ENCODE results near the gene PSG2.
"Not testable (repeated sequence)": the region's sequence is repeated elsewhere in the genome, so short reads cannot be mapped to it uniquely, and the experiment has no call there.

The PSG2 gene

DNA sequence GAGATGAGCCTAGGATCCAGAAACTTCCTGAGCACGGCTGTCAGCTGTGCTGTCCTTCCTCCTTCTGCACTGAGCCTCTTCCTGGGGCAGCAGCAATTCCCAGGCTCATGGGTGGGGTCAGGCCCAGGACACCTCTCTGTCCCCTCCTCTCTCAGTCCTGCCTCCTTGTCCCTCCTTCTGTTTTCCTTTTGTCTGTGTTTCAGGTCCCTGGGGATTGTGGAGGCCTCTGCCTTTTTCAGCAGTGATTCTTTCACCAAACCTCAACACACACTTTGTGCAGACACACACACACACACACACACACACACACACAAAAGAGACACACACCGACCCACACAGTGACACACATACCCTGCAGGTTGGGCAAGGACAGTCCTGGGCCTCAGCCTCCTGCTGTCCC is at the start of gene PSG2:
PSG2 (minus strand) TSS at position 101 of the 400 bp plus-strand sequence. CDS start 132 bp downstream, outside the sequence.
- H3K4me1 ChIP-seq; H3K27me3 ChIP-seq (ENCODE audit: control insufficient read depth, insufficient read depth, low read length); H3K9me3 ChIP-seq (ENCODE audit: control insufficient read depth, low read length); H3K27ac ChIP-seq; H2AFZ ChIP-seq; H3K36me3 ChIP-seq (ENCODE audit: control insufficient read depth, insufficient read depth, low read length); H3K4me2 ChIP-seq (ENCODE audit: low read length); H3K79me2 ChIP-seq; H3K4me3 ChIP-seq (ENCODE audit: low read depth, low read length); H3K9ac ChIP-seq: not testable (repeated sequence)

DNA sequence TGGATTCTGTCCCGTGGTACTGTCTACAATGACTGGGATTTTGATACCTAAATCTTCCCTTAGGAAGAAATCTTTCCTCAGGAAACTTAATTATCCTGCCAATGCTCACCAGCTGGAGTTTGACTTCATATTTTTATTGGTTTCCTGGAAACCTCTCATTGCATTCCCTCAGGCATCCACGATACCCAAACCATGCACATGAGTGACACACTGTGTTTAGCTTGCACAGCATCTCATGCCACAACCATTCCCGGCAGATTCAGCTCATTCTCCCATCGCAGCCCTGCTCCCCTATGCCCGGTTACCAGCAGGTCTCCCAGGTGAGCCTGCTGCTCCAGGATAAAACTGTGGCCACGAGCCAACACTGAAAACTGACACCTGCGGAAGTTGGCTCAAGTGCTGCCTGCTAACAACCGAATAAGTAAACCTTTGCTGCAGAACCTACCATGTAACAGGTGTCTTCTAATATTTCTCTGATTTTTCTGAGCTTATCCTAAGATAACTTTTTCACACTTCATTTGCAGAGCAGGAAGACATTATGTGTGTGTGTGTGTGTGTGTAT is 48.9 kb upstream of the PSG2 start:
- not testable (repeated sequence) for H3K36me3 ChIP-seq (ENCODE audit: control insufficient read depth, insufficient read depth, low read length); H2AFZ ChIP-seq; H3K4me3 ChIP-seq (ENCODE audit: low read depth, low read length); H3K27ac ChIP-seq; H3K79me2 ChIP-seq; H3K4me1 ChIP-seq; H3K4me2 ChIP-seq (ENCODE audit: low read length); H3K9ac ChIP-seq; H3K27me3 ChIP-seq (ENCODE audit: control insufficient read depth, insufficient read depth, low read length); H3K9me3 ChIP-seq (ENCODE audit: control insufficient read depth, low read length)

DNA sequence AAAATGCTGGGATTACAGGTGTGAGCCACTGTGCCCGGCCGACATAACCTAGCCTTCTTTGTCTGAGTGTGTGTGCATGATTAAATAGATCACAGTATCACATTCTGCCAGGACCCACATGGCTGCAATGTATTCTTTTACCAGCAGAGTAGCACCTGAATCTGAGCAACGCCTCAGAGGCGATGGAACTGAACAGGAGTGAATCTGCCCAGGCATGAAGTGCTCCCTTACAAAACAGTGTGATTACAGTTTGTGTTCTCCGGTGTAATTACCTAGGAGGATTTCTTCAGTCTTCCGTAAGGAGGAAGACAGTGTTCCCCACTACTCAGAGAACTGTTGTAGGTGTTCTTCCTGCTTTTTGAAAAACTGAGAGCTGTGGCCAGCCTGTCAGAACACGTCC is 46.7 kb upstream of the PSG2 start:
- H3K4me2 ChIP-seq (ENCODE audit: low read length); H3K9ac ChIP-seq; H3K36me3 ChIP-seq (ENCODE audit: control insufficient read depth, insufficient read depth, low read length); H3K27me3 ChIP-seq (ENCODE audit: control insufficient read depth, insufficient read depth, low read length); H3K4me3 ChIP-seq (ENCODE audit: low read depth, low read length); H2AFZ ChIP-seq; H3K27ac ChIP-seq; H3K9me3 ChIP-seq (ENCODE audit: control insufficient read depth, low read length); H3K79me2 ChIP-seq; H3K4me1 ChIP-seq: not testable (repeated sequence)

DNA sequence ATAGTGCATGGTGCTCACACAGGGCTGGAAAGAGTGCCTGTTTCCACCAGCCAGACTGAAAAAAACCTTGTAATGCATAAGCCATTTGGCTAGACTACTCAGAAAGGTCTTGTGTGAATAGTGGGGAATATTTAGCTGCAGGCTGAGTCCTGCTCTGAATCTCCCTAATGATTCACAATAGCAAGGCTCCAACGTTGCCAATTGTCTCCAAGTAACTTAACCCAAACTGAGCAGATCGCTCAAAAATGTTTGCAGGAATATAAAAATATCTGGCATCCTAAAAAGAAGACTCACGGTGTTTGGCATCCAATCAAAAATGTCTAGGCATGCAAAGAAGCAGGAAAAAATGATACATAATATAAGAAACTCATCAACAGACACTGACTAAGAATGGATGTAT is 44.8 kb upstream of the PSG2 start:
- not testable (repeated sequence) for H3K4me2 ChIP-seq (ENCODE audit: low read length); H3K79me2 ChIP-seq; H3K36me3 ChIP-seq (ENCODE audit: control insufficient read depth, insufficient read depth, low read length); H3K27me3 ChIP-seq (ENCODE audit: control insufficient read depth, insufficient read depth, low read length); H3K4me3 ChIP-seq (ENCODE audit: low read depth, low read length); H3K9me3 ChIP-seq (ENCODE audit: control insufficient read depth, low read length); H3K27ac ChIP-seq; H3K9ac ChIP-seq; H2AFZ ChIP-seq; H3K4me1 ChIP-seq

DNA sequence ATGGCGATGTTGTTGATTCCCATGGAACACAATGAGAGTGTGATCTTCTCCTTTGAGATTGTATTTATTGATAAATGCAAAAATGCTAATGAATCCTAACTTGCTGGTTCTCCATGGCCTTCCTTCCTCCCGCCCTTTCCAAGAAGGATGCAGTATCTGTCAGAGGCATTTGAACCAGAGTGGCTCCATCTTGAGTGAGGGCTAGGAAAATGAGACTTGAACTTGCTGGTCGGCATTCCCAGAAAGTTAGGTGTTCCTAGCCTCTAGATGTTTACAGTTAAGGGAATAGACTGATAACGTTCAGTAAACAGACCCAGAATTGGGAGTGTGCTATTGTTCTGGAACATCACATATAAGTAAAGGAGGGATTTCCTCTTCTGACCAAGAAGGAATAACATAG is 44.2 kb upstream of the PSG2 start:
- no peaks in the 10 kb centered on the region for H3K79me2 ChIP-seq
- no peak overlapping the region for H3K4me2 ChIP-seq (ENCODE audit: low read length)
- H3K9ac ChIP-seq: no peak overlapping the region
- no peaks in the 10 kb centered on the region for H3K27me3 ChIP-seq (ENCODE audit: control insufficient read depth, insufficient read depth, low read length)
- no peak overlapping the region for H2AFZ ChIP-seq
- no peak overlapping the region for H3K27ac ChIP-seq
- no peaks in the 10 kb centered on the region for H3K36me3 ChIP-seq (ENCODE audit: control insufficient read depth, insufficient read depth, low read length)
- H3K9me3 ChIP-seq (ENCODE audit: control insufficient read depth, low read length): no peaks in the 10 kb centered on the region
- no peak overlapping the region for H3K4me3 ChIP-seq (ENCODE audit: low read depth, low read length)
- H3K4me1 ChIP-seq: no peaks in the 10 kb centered on the region
- TF ChIP-seq, protein P1, sequence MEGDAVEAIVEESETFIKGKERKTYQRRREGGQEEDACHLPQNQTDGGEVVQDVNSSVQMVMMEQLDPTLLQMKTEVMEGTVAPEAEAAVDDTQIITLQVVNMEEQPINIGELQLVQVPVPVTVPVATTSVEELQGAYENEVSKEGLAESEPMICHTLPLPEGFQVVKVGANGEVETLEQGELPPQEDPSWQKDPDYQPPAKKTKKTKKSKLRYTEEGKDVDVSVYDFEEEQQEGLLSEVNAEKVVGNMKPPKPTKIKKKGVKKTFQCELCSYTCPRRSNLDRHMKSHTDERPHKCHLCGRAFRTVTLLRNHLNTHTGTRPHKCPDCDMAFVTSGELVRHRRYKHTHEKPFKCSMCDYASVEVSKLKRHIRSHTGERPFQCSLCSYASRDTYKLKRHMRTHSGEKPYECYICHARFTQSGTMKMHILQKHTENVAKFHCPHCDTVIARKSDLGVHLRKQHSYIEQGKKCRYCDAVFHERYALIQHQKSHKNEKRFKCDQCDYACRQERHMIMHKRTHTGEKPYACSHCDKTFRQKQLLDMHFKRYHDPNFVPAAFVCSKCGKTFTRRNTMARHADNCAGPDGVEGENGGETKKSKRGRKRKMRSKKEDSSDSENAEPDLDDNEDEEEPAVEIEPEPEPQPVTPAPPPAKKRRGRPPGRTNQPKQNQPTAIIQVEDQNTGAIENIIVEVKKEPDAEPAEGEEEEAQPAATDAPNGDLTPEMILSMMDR (IDR thresholded peaks at IDR 0.05): no peak

DNA sequence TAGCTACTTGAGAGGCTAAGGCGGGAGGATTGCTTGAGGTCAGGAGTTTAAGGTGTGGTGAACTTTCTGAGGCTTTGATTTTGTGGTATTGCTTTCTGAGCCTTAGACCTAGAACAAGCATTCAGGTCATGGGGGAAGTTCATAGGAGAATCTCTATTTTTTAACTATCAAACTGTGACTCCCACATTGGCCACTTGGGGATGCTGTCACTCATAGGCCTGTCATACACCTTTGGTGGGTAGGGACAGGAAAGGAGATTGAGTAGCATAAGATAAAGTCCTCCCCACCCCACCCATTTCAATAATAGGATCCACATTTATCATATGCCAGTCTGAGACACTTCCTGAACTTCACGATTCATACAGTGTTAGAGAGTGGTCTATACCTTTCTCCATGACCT is 41.9 kb upstream of the PSG2 start:
- Histone ChIP-seq H3K36me3 (ENCODE audit: control insufficient read depth, insufficient read depth, low read length) (no peaks in the 10 kb centered on the region), H2AFZ (no peak overlapping the region), H3K9ac (no peak overlapping the region), H3K79me2 (no peaks in the 10 kb centered on the region), H3K4me1 (no peaks in the 10 kb centered on the region), H3K4me3 (ENCODE audit: low read depth, low read length) (no peak overlapping the region), H3K27me3 (ENCODE audit: control insufficient read depth, insufficient read depth, low read length) (no peaks in the 10 kb centered on the region), H3K4me2 (ENCODE audit: low read length) (no peak overlapping the region), H3K9me3 (ENCODE audit: control insufficient read depth, low read length) (no peaks in the 10 kb centered on the region), H3K27ac (no peak overlapping the region)
- TF ChIP-seq, protein P1 (IDR thresholded peaks at IDR 0.05): no peak

DNA sequence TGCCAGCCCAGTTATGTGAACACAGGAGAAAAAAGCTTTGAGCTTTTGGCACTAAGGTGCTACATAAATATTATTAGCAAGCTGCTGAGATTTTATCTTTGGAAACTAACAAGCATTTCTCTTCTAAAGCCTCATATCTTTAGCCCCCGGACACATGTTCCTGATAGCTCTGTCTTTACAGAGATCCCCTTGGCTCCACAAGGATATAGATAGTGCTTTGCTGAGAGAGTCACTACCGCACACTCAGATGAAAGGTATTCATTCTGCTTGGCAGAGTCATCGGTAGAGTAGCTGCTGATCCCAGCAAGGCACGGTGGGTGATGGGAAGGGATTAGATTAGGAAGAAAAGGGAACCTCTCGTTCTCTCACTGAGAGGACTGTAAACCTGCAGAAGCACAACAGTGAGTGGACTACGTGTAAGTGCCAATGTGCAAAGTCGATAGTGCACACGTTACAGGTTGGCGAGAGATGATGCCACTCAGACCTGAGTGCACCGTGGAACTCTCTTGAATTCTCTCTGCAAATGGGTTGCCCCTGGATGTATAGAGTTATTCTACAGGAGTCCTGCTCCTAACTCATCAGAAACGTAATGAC is 38.0 kb upstream of the PSG2 start:
- not testable (repeated sequence) for H3K4me3 ChIP-seq (ENCODE audit: low read depth, low read length); H3K79me2 ChIP-seq; H3K4me2 ChIP-seq (ENCODE audit: low read length); H3K9ac ChIP-seq; H2AFZ ChIP-seq; H3K36me3 ChIP-seq (ENCODE audit: control insufficient read depth, insufficient read depth, low read length); H3K4me1 ChIP-seq; H3K27me3 ChIP-seq (ENCODE audit: control insufficient read depth, insufficient read depth, low read length); H3K27ac ChIP-seq; H3K9me3 ChIP-seq (ENCODE audit: control insufficient read depth, low read length)

DNA sequence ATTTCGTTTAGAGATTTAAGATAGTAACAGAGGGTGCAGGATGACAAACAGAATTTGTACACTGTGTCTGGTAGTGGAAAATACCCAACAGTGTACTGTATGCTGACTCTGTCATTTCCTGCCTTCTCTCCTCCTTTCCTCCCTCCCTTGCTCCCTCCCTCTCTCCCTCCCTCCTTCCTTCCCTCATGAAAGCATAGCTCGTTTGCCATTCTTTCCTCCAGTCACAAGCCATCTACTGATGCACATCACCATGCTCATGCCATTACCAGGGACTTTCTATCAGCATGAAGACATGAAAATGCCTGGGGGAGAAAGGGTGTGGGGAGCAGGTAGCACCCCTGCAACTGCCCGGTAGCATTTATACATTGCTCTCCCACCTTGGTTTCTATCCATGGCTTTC is 37.0 kb upstream of the PSG2 start:
- H3K27ac ChIP-seq; H3K79me2 ChIP-seq; H2AFZ ChIP-seq; H3K9me3 ChIP-seq (ENCODE audit: control insufficient read depth, low read length); H3K4me2 ChIP-seq (ENCODE audit: low read length); H3K4me3 ChIP-seq (ENCODE audit: low read depth, low read length); H3K27me3 ChIP-seq (ENCODE audit: control insufficient read depth, insufficient read depth, low read length); H3K36me3 ChIP-seq (ENCODE audit: control insufficient read depth, insufficient read depth, low read length); H3K9ac ChIP-seq; H3K4me1 ChIP-seq: not testable (repeated sequence)

DNA sequence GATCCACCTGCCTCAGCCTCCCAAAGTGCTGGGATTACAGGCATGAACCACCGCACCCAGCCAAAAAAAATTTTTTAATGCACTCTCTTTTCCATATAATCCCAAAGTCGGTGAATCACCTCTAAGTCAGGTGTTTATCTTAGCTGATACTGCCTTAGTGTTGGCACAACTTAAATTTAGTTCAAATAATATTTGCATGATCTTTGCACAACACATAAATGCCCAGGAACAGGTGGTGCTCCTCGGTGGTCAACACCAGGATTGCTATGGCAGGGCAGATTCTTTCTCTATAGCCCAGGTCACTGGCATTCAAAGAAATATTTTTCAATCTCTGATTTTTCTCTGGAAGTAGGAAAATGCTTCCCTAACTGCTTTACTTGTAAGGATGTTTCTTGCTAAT is 33.9 kb upstream of the PSG2 start:
- H3K27ac ChIP-seq; H3K36me3 ChIP-seq (ENCODE audit: control insufficient read depth, insufficient read depth, low read length); H3K79me2 ChIP-seq; H3K4me1 ChIP-seq; H3K9ac ChIP-seq; H3K4me2 ChIP-seq (ENCODE audit: low read length); H3K9me3 ChIP-seq (ENCODE audit: control insufficient read depth, low read length); H3K4me3 ChIP-seq (ENCODE audit: low read depth, low read length); H3K27me3 ChIP-seq (ENCODE audit: control insufficient read depth, insufficient read depth, low read length); H2AFZ ChIP-seq: not testable (repeated sequence)

DNA sequence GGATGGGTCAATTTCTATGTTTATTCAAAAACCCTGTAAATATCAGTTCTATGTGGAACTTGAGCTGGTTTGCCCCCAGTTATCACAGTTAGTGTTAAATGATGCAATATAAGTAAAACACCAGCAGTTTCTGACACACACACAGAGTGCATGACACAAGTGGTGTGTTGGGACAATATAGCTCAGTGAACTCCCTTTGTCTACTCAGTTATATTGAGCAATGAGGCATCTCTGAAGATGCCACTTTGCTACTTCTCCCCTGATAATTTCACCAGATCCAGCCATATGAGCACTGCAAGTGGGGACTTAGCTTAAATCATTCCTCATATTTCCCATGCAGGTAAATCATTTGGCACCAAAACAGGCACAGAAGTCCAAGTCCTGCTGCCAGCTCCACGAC is 33.0 kb upstream of the PSG2 start:
- not testable (repeated sequence) for H3K4me1 ChIP-seq; H3K27ac ChIP-seq; H2AFZ ChIP-seq; H3K27me3 ChIP-seq (ENCODE audit: control insufficient read depth, insufficient read depth, low read length); H3K9ac ChIP-seq; H3K36me3 ChIP-seq (ENCODE audit: control insufficient read depth, insufficient read depth, low read length); H3K4me3 ChIP-seq (ENCODE audit: low read depth, low read length); H3K9me3 ChIP-seq (ENCODE audit: control insufficient read depth, low read length); H3K4me2 ChIP-seq (ENCODE audit: low read length); H3K79me2 ChIP-seq

All from parathyroid adenoma (tissue), 2 donors.